Activated CD4-positive, alpha-beta T cell treated with anti-CD3 and anti-CD28 coated beads for 4 hours (primary cell): Measurements from ENCODE around the gene TMEM131L.
A peak's percentile ranks its signal among the peaks of the same experiment; 100 is the strongest.
"Not testable (repeated sequence)": the region's sequence is repeated elsewhere in the genome, so short reads cannot be mapped to it uniquely, and the experiment has no call there.

Experiments used
- DNase-seq, 2 donors: peaks; one replicate each; pipeline ENCODE4 v3.0.0-alpha.2; 2020

Gene TMEM131L

DNA sequence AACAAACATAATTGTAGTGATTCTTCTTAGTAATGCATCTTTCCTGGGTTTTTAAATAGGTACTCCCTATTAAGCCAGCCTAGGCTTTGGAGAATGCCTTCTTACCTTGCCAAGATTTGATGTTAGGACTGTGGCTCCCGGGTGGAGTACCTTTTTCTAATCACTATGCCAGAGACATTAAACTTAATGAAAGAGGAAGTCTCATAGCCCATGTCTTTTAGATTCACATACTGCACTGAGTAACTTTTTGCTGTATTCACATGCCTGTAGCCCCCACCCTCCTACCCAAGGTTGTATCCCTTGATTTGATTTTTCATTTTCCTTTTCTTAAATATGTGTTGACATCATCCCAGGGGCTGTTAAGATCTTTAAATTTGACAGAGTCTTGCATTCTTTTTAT, 113.7 kb downstream of the TMEM131L start:
- no peak for DNase-seq

GRCh38 chr4:153582954-153583702, 117.0 kb downstream of the TMEM131L start:
- DNase-seq = no peak

DNA sequence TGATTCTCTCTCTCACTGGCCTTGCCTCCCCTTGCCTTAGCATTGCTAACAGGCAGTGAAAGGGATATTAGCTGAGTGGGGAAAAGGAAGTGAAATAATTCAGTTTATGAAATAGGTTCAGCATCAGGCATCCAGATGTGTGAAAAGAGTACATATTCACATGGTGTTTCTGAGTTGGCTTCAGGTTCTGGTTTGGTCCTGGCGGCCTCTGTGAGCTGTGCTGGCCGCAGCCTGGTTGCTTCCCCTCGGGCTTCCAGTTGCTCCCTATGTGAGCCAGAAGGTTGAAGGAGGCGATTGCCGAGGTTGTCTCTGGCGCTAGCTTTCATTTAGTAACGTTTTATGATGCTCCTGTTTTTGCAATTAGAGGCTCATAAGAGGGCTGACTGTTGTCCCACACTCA, 118.9 kb downstream of the TMEM131L start:
- no peak for DNase-seq

DNA sequence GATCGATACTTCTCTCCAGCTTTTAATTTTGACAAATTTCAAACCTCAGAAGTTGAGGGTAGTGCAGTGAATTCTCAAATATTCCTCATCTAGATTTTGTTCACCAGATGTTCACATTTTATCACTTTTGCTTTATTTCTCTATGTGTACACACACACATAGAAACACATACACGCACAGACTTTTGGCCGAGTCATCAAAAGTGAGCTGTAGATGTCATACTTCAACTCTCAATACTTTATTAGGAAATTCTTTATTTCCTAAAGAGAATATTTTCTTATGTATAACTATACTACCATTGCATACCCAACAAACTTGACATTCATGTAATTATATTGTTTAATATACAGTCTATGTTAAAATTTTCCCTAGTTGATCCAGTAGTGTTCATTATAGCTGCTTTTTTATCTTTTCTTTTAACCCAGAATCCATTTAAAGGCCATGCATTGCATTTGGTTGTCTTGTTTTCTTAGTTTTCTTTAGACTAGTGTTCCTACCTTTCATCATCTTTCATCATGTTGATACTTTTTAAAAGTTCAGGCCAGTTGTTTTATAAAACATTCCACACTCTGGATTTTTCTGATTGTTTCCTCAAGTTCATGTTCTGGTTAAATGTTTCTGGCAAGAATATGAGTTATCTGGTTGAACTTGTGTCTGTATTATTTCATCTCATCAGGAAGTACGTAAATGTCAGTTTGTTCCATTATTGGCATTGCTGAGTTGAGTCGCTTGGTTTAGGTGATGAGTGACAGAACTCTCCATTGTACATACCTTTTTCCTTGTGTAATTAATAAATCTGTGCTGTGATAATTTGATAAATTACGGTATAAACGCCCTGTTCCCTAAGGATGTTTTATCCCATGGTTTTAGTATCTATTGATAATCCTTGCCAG, 123.8 kb downstream of the TMEM131L start:
- DNase-seq = no peak

DNA sequence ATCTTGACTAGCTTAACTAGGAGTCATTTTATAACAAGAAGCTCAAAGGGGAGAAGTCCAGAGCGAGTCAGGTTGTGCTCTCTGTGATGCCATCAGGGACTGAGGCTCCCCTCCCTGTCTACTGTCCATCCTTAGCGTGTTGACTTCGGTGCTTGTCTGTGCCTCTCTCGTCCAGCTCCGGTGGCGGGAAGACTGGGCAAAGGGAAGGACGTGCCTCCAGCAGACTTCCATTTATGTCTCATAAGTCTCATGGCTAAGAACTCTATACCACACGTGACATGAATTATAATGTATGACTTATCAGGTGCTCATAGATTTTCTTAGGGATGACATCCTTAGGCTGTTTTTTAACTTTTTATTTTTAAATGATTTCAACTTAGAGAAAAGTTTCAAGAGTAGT, 125.3 kb downstream of the TMEM131L start:
- no peak for DNase-seq

- DNase-seq = no peak
These were observed 125.9 kb downstream of the TMEM131L start for GRCh38 chr4:153592064-153592463.

DNA sequence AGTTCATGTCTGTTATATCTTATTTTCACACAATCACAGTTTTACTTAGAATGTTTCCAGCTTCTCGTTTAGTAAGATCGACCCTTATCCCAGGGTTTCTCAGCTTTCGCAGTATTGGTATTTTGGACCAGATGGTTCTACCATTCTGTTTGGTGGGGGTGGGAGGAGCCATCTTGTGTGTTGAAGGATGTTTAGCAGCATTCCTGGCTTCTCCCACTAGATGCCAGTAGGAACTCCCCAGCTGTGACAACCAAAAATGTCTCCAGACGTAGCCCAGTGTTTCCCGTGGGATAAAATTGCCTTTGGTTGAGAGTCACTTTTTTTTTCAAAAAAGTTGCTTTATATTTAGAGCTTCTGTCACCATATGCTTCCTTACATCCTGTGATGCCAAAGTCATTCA, 127.0 kb downstream of the TMEM131L start:
- no peak for DNase-seq

DNA sequence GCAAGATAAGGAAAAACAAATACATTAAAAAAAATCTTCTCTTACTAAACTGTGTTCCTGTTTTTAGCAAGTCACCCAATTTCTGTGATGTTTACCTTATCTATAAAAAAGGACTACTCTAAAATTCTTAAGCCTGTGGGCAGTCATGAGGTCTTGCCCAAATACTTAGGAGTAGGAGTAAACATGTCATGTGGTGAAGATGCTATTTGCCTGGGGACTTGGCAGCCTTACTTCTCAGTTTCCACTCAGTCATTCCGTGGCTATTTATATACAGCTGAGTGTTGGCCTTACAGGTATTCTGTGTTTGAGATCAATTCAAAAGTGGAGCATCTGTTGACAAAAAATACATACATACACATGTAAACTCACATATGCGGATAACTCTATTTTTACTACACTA, 128.1 kb downstream of the TMEM131L start:
- no peak for DNase-seq

DNA sequence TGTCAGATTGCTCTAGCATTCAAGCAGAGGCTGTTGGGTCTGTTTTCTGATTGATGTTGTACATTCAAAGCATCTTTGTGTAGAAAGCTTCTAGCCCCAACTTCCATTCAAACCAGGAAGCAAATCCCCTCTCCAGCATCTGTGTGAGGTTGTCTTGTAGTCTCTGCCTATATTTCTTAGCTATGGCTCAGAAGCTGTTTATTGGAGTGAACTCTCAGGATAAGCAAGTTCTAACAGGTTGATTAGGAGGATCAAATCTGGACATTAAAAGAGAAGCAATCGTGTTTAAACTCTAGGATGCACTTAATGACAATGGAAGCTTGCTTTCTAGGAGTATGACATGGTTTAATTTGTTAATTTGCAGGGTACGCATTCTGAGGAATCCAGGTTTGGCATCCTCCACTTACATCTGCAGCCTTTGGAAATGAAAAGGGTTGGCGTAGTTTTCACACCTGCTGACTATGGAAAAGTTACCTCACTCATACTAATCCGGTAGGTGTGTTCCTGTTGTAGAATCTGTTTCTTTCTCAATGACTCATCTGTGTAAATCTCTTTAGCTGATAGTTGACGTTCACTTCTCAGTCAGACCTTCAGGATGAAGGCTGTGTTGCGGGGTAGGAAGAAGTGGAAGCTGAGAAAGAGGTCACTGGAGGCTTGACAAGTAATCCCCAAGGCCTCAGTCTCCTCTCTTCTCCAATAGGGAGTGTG, 129.9 kb downstream of the TMEM131L start:
- no peak for DNase-seq

DNA sequence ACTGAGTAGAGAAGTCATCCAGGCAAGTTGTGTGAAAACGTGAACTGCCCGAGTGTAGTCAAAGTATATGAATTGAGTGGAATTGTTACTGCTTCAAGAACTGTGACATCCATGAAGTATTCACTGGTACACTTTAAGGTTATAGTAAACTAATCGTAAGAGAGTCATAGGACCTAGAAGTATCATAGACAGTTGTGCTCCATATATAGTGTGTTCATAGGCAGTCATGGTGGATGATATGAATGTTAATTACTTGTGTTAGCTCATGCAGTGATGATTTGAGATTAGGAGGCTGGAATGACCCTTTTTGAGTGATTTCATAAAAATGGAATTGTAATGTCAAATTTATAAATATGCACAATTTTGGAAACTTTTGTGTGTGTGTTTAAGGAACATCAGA, 136.6 kb downstream of the TMEM131L start:
- no peak for DNase-seq

GRCh38 chr4:153603258-153603657, 137.1 kb downstream of the TMEM131L start:
- DNase-seq = no peak

GRCh38 chr4:153603835-153604234, 137.7 kb downstream of the TMEM131L start:
- no peak for DNase-seq

GRCh38 chr4:153609070-153609469, 142.9 kb downstream of the TMEM131L start:
- DNase-seq = not testable (repeated sequence)

DNA sequence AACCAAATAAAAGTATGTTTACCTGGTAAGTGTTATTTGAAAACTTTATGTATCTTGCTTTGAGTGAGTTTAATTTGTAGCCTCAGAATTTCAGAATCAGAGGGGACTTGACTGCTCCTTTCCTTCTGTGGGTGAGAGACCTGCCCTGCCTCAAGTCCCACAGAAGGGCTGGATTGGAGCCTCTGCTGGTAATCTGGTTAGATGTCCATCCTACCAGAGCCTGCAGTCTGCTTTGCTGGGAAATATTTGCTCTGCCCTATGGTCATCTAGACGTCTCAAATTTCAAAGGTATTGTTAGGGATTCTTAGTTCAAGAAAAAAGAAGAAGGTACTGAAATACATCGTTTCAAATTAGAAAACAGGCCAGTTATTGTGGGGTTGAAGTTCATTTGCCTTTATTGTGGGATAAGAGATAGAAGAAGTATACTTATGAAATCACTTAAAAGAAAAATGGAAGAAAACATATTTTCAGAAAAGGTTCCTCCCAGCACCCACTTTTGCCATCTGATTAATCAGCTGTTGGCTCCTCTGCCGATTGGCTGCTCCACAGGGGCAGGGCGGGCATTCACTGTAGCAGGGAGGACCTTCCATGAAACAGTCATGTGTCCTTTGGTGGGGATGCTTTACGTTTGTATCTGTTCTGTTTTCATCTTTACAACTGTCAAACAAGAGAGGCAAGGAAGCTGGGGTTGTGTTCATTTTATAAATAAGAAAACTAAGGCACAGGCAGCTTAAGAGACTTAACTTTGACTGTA, 144.6 kb downstream of the TMEM131L start:
- DNase-seq = no peak

GRCh38 chr4:153611679-153612078, 145.5 kb downstream of the TMEM131L start:
- no peak for DNase-seq

- DNase-seq = no peak
These were observed 146.7 kb downstream of the TMEM131L start for GRCh38 chr4:153612878-153613277.

- peak; percentile 23 to 39 for DNase-seq
These were observed 149.9 kb downstream of the TMEM131L start for GRCh38 chr4:153616006-153616555.

- DNase-seq = no peak
These were observed 152.7 kb downstream of the TMEM131L start for GRCh38 chr4:153618833-153619232.

- no peak for DNase-seq
These were observed 153.7 kb downstream of the TMEM131L start for GRCh38 chr4:153619811-153620210.

GRCh38 chr4:153620352-153620751, 154.2 kb downstream of the TMEM131L start:
- no peak for DNase-seq

- no peak for DNase-seq
These were observed 155.9 kb downstream of the TMEM131L start for GRCh38 chr4:153622093-153622492.

GRCh38 chr4:153622778-153623240, 156.6 kb downstream of the TMEM131L start:
- no peak for DNase-seq
